ENCODE measurements around the gene NFIB. TPM values are rescaled to one million over a fixed set of nuclear protein-coding genes. Genes with fewer than 3 reads are reported as not detected.
A peak's percentile ranks its signal among the peaks of the same experiment; 100 is the strongest.

NFIB gene
- total and polyA plus RNA-seq, 4 donors = 10.8 to 278 (median 88.6) TPM

DNA sequence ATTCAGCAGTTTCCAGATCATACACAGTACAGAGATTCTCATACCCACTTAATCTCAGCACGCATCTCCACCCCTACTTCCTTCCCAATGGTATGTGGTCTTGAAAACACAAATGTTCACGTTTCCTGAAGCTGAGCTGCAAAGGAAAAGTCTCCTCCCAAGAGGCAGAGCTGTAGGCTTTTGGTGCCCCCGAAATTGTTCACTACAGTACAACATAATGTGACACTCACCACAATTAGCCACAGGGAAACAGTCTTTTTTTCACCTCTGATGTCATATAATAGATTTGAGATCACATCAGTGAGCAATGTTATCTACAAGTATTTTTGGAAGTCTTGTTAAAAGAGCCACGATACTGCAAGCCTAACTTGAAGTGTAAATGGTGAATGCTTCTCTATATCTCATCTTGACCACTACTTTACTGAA, 40.2 kb downstream of the NFIB start:
- H3K27me3 ChIP-seq (ENCODE audit: control insufficient read depth in 1 of 2, insufficient read depth in 2 of 2, low read length in 1 of 2) = no peaks in the 10 kb centered on the region
- peak overlapping the region; percentile 4 to 20 for H3K4me3 ChIP-seq (ENCODE audit: low read length in 2 of 2)
- H3K4me1 ChIP-seq (ENCODE audit: control insufficient read depth in 1 of 2, insufficient read depth in 2 of 2, low read length in 2 of 2) = peaks cover 4 to 28% of the 10 kb centered on the region in 2 donors
- no peaks in the 10 kb centered on the region for H3K36me3 ChIP-seq (ENCODE audit: control insufficient read depth in 1 of 2, insufficient read depth in 2 of 2, low read length in 1 of 2)
- no peak overlapping the region for H3K27ac ChIP-seq (ENCODE audit: low read depth in 1 of 2, low read length in 2 of 2)
- H3K9me3 ChIP-seq (ENCODE audit: control insufficient read depth, low read length) = no peaks in the 10 kb centered on the region
- DNase-seq (no peak), ATAC-seq (ENCODE audit: low FRiP score) (no peak)
- 7 to 10% methylated on average over 4 of the region's 4 CpGs for WGBS, 2 donors
- intact Hi-C loops (cut with DNase I) = loop anchor here in 1 of 2 donors (2.0 kb wide), 1 partner anchor 29 kb away; no protein-coding TSS in a partner anchor

DNA sequence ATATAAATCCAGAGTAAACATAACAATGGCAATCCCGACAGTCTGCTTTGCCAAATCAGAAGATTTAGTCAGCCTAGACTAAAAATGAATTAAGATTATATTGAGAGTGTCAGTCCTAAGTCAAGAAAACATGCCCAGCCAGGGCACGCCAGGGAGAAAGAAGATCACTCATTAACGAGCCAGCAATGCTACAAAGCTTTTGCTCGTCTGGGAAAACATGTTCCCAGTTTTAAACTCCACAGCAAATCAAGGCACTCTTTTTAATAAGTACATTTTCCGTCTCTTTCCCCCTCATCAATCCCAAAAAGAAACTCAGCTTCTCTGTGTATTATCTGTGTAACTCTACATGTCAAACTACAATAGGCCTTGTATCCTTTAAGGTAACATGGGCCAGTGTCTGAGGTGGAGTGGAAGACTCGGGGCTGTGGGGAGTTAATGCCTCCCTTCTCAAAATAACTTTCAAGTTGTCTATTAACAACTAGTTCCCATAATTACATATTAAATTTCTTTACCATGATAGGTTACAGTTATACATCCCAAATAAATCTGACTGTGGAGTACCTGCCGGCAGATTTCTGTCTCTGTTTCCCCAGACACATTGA, 40.9 kb downstream of the NFIB start:
- Histone ChIP-seq H3K27ac (ENCODE audit: low read depth in 1 of 2, low read length in 2 of 2) (no peak overlapping the region), H3K4me1 (ENCODE audit: control insufficient read depth in 1 of 2, insufficient read depth in 2 of 2, low read length in 2 of 2) (peaks cover 4 to 23% of the 10 kb centered on the region in 2 donors)

DNA sequence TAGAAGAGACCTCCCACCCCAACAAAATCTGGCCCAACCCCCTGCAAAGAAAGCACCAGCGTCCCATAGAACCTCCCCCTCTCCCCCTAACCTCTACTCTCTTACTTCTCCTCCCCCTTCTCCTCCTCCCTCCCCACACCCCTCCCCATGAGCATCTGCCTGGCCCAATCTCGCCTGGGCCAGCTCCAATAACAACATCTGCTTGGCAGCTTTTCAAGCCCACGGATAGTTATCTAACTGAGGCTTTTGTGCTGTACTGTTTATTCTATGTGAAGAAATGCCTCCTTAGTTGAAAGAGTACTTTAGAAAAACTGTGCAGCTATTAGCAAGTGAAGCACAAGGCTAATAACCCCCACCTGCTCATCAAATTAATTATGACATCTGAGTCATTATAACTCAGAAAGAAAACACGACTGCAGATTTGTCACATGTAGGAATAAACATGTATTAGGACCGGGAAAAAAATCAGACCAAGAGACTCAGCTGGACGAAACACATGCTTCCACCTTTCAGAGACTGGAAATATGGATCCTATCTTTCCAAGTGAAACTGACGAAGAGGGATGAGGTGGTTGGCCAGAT, 42.8 kb downstream of the NFIB start:
- WGBS, 2 donors = 7% methylated on average over 7 of the region's 7 CpGs
- Histone ChIP-seq H3K4me3 (ENCODE audit: low read length in 2 of 2) (no peak overlapping the region), H3K36me3 (ENCODE audit: control insufficient read depth in 1 of 2, insufficient read depth in 2 of 2, low read length in 1 of 2) (no peaks in the 10 kb centered on the region), H3K27ac (ENCODE audit: low read depth in 1 of 2, low read length in 2 of 2) (no peak overlapping the region), H3K9me3 (ENCODE audit: control insufficient read depth, low read length) (no peaks in the 10 kb centered on the region), H3K27me3 (ENCODE audit: control insufficient read depth in 1 of 2, insufficient read depth in 2 of 2, low read length in 1 of 2) (no peaks in the 10 kb centered on the region), H3K4me1 (ENCODE audit: control insufficient read depth in 1 of 2, insufficient read depth in 2 of 2, low read length in 2 of 2) (peaks cover 4 to 18% of the 10 kb centered on the region in 2 donors)
- DNase-seq (peak in 1 of 2 donors; percentile 49), ATAC-seq (ENCODE audit: low FRiP score) (peak; percentile 29)
- intact Hi-C loops (cut with DNase I) = no loop called here

More for the DNA sequence above, 40.9 kb downstream of the NFIB start:
- intact Hi-C loops (cut with DNase I) = loop anchor here in 1 of 2 donors (2.0 kb wide), 1 partner anchor 28 kb away; no protein-coding TSS in a partner anchor
- no peaks in the 10 kb centered on the region for H3K9me3 ChIP-seq (ENCODE audit: control insufficient read depth, low read length)
- no peaks in the 10 kb centered on the region for H3K27me3 ChIP-seq (ENCODE audit: control insufficient read depth in 1 of 2, insufficient read depth in 2 of 2, low read length in 1 of 2)
- peak overlapping the region in 1 of 2 donors; percentile 10 for H3K4me3 ChIP-seq (ENCODE audit: low read length in 2 of 2)
- ATAC-seq (ENCODE audit: low FRiP score) (no peak), DNase-seq (no peak)
- WGBS, 2 donors = 14% methylated on average over 7 of the region's 7 CpGs
- no peaks in the 10 kb centered on the region for H3K36me3 ChIP-seq (ENCODE audit: control insufficient read depth in 1 of 2, insufficient read depth in 2 of 2, low read length in 1 of 2)

DNA sequence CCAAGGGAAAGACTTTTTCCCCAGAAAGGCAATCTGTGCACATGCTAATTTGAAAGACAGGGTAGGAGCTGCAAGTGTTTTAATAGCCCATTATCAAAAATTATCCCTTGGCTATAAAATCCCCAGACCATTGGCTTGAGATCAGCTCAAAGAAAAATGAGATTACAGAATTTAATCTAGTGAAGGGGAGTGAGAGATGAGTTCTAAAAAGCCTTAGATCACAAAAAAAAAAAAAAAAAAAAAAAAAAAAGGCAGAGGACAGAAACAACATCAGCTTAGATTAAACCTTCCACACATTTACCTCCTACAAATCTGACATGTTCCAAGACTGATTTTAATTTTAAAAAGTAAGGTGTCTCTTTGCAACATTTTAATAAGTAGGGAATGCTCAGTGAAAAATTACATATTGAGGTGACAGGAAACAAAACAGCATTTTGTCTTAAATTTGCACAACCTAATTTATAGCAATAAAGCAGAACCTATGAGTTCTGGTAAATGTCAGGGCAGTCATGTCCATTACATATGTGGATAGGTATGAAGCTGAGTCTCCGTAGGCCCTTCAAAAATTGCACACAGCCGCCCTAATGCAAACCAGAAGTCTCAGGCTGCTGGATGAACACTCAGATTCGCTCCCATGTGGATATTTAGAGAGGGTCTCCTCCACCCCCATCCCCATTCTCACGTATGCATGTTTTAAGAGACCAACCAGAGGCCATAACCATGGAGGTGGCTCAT, 43.4 kb downstream of the NFIB start:
- ATAC-seq (ENCODE audit: low FRiP score) = no peak
- WGBS, 2 donors = 16 to 18% methylated on average over 4 of the region's 4 CpGs
- DNase-seq = no peak
- no peak overlapping the region for H3K4me3 ChIP-seq (ENCODE audit: low read length in 2 of 2)
- no peaks in the 10 kb centered on the region for H3K36me3 ChIP-seq (ENCODE audit: control insufficient read depth in 1 of 2, insufficient read depth in 2 of 2, low read length in 1 of 2)
- no peaks in the 10 kb centered on the region for H3K9me3 ChIP-seq (ENCODE audit: control insufficient read depth, low read length)
- intact Hi-C loops (cut with DNase I) = no loop called here
- H3K4me1 ChIP-seq (ENCODE audit: control insufficient read depth in 1 of 2, insufficient read depth in 2 of 2, low read length in 2 of 2) = peaks cover 4 to 21% of the 10 kb centered on the region in 2 donors
- H3K27me3 ChIP-seq (ENCODE audit: control insufficient read depth in 1 of 2, insufficient read depth in 2 of 2, low read length in 1 of 2) = no peaks in the 10 kb centered on the region
- H3K27ac ChIP-seq (ENCODE audit: low read depth in 1 of 2, low read length in 2 of 2) = no peak overlapping the region

DNA sequence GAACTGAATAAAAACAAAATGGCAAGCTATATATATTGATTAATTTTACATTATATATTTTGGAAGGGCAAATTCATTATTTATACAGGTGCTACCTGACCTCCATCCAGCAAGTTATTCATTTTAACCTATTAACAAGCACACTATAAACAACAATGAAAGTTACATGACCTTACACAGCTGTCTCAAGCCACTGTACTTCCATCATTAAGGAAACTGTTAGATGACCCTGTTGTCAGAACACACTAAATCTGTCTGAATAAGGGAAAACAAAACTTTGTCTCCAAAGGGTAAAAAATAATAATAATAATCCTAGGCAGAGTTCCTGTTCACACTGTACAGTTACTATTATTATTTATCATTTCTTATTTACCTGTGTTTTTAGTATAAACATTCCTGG, 44.0 kb downstream of the NFIB start:
- Histone ChIP-seq H3K36me3 (ENCODE audit: control insufficient read depth in 1 of 2, insufficient read depth in 2 of 2, low read length in 1 of 2) (no peaks in the 10 kb centered on the region), H3K4me1 (ENCODE audit: control insufficient read depth in 1 of 2, insufficient read depth in 2 of 2, low read length in 2 of 2) (peaks cover 7 to 21% of the 10 kb centered on the region in 2 donors), H3K9me3 (ENCODE audit: control insufficient read depth, low read length) (no peaks in the 10 kb centered on the region), H3K27ac (ENCODE audit: low read depth in 1 of 2, low read length in 2 of 2) (no peak overlapping the region), H3K4me3 (ENCODE audit: low read length in 2 of 2) (no peak overlapping the region), H3K27me3 (ENCODE audit: control insufficient read depth in 1 of 2, insufficient read depth in 2 of 2, low read length in 1 of 2) (no peaks in the 10 kb centered on the region)
- intact Hi-C loops (cut with DNase I) = no loop called here
- ATAC-seq (ENCODE audit: low FRiP score) (no peak), DNase-seq (no peak)

DNA sequence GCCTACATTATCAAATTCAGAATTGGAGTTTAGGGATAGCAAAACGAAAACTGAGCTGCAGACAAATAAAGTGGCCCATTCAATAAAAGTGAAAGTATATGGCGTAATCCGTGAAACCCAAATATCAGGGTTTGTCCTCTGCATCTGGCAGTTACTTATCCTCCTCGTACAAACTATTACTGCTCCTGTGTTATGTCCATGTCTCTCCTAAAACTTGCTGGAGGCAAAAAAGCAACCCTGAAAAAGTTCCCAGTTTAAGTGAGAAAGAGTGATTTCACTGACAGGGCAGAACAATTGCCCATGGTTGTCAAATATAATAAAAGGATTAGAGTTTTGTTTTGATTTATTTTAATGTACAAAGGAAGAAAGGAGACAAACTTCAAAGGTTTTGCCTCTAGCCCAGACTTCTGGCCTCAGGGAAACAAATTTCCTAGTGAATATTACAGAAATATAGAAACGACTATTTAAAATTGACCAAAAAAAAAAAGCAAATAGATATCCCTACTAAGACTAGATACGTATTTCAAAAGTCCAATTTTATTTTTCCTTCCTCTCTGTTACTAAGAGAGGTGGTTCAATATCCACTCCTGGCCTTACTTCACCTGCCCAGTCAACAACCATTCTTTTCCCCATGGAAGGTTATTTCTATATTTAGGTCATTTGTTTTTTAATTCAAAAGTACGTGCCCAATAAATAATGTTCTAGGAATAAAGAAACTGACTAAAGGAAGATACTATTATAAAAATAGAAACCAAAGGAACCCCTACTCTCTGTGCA, 50.0 kb downstream of the NFIB start:
- WGBS, 2 donors = 49 to 63% methylated on average over 7 of the region's 7 CpGs
- no peak for ATAC-seq (ENCODE audit: low FRiP score)
- Histone ChIP-seq H3K9me3 (ENCODE audit: control insufficient read depth, low read length) (no peaks in the 10 kb centered on the region), H3K36me3 (ENCODE audit: control insufficient read depth in 1 of 2, insufficient read depth in 2 of 2, low read length in 1 of 2) (no peaks in the 10 kb centered on the region), H3K27ac (ENCODE audit: low read depth in 1 of 2, low read length in 2 of 2) (no peak overlapping the region), H3K4me1 (ENCODE audit: control insufficient read depth in 1 of 2, insufficient read depth in 2 of 2, low read length in 2 of 2) (peaks cover 5 to 11% of the 10 kb centered on the region in 2 donors), H3K27me3 (ENCODE audit: control insufficient read depth in 1 of 2, insufficient read depth in 2 of 2, low read length in 1 of 2) (no peaks in the 10 kb centered on the region), H3K4me3 (ENCODE audit: low read length in 2 of 2) (no peak overlapping the region)
- DNase-seq = no peak
- intact Hi-C loops (cut with DNase I) = no loop called here

DNA sequence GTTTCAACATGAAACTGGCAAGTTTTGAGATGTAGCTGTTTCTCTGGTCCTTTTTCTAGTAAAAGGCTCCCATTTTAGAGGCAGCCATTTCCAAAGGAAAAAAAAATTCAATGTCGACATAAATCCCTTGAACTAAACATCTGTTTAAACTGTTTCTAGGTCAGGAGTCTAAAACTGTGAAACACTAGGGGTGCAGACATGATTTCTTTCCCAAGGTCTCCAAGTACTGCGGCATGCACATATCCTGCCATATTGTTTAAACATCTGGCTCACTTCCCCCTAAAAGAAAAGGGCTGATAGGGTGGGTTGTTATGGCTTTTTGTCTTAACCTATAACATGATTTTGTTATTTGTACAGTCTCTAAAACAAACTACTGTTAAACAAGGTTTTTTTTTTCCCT, 51.1 kb downstream of the NFIB start:
- Histone ChIP-seq H3K36me3 (ENCODE audit: control insufficient read depth in 1 of 2, insufficient read depth in 2 of 2, low read length in 1 of 2) (no peaks in the 10 kb centered on the region), H3K9me3 (ENCODE audit: control insufficient read depth, low read length) (no peaks in the 10 kb centered on the region), H3K27ac (ENCODE audit: low read depth in 1 of 2, low read length in 2 of 2) (no peak overlapping the region), H3K4me3 (ENCODE audit: low read length in 2 of 2) (no peak overlapping the region), H3K4me1 (ENCODE audit: control insufficient read depth in 1 of 2, insufficient read depth in 2 of 2, low read length in 2 of 2) (peaks cover 8 to 16% of the 10 kb centered on the region in 2 donors), H3K27me3 (ENCODE audit: control insufficient read depth in 1 of 2, insufficient read depth in 2 of 2, low read length in 1 of 2) (no peaks in the 10 kb centered on the region)
- WGBS, 2 donors = 69 to 78% methylated on average over 2 of the region's 2 CpGs
- DNase-seq (no peak), ATAC-seq (ENCODE audit: low FRiP score) (no peak)
- intact Hi-C loops (cut with DNase I) = no loop called here

DNA sequence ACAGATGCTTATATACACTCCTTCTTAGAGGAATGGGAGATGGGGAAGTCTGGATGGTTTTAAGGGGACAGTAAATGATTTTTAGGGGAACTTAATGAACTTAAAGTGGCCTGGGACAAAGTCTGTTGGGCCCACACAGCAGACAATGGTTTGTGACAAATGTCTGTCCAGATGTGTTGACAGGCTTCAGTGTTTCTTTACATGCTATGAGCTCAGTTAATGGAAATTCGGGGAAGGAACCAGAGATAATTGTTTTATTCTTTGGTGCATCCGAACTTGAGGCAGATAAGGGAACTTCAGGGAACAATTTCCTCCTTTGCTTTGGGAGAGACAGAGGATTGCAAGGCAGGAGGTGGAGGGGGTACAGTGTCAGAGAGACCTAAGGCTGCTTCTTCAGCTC, 52.3 kb downstream of the NFIB start:
- Histone ChIP-seq H3K27ac (ENCODE audit: low read depth in 1 of 2, low read length in 2 of 2) (peak overlapping the region in 1 of 2 donors; percentile 51), H3K27me3 (ENCODE audit: control insufficient read depth in 1 of 2, insufficient read depth in 2 of 2, low read length in 1 of 2) (no peaks in the 10 kb centered on the region), H3K36me3 (ENCODE audit: control insufficient read depth in 1 of 2, insufficient read depth in 2 of 2, low read length in 1 of 2) (no peaks in the 10 kb centered on the region), H3K4me1 (ENCODE audit: control insufficient read depth in 1 of 2, insufficient read depth in 2 of 2, low read length in 2 of 2) (peaks cover 12 to 16% of the 10 kb centered on the region in 2 donors), H3K4me3 (ENCODE audit: low read length in 2 of 2) (no peak overlapping the region), H3K9me3 (ENCODE audit: control insufficient read depth, low read length) (no peaks in the 10 kb centered on the region)
- DNase-seq (no peak), ATAC-seq (ENCODE audit: low FRiP score) (no peak)
- WGBS, 2 donors = 56 to 63% methylated on average over 2 of the region's 2 CpGs
- intact Hi-C loops (cut with DNase I) = no loop called here

Data from aorta (tissue), 5 donors.